DND-41 (cell line): ENCODE measurements around the gene SHC4.

Experiments
- ATAC-seq: fragments of 200-7000 bp; cut with Tn5 transposase; 3 replicates; pipeline ENCODE4 v1.9.1; 2021; ENCODE audit warnings: low read depth; ENCODE audit not compliant: insufficient read depth
- DNase-seq: peaks from one replicate; pipeline ENCODE4 v3.0.0-alpha.2; 2020
- H2AFZ ChIP-seq: 2 replicates; pipeline ENCODE4 v1.6.0; 2012; ENCODE audit warnings: low read depth, low read length
- H3K27ac ChIP-seq: 2 replicates; pipeline ENCODE4 v1.5.1; 2012; ENCODE audit warnings: low read length, inconsistent platforms
- H3K27me3 ChIP-seq: fragments of 200-600 bp; sonication (generic); 2 replicates; pipeline ENCODE4 v1.6.0; 2012; ENCODE audit warnings: low read length, mild to moderate bottlenecking, inconsistent platforms; ENCODE audit not compliant: insufficient read depth, poor library complexity
- H3K36me3 ChIP-seq: 2 replicates; pipeline ENCODE4 v1.5.1; 2012; ENCODE audit warnings: low read length, inconsistent platforms; ENCODE audit not compliant: insufficient read depth
- H3K4me1 ChIP-seq: 2 replicates; pipeline ENCODE4 v1.5.1; 2012; ENCODE audit warnings: mild to moderate bottlenecking, low read length; ENCODE audit not compliant: insufficient read depth
- H3K4me2 ChIP-seq: 2 replicates; pipeline ENCODE4 v1.6.0; 2012; ENCODE audit warnings: mild to moderate bottlenecking, moderate library complexity, low read length, inconsistent platforms; ENCODE audit not compliant: insufficient read depth
- H3K4me3 ChIP-seq, 2 experiments: fragments of 200-600 bp in 1 of 2; shearing (Covaris generic) in 1 of 2; 2 replicates each; pipeline ENCODE4 v1.5.1; 2012 to 2016; ENCODE audit warnings: inconsistent platforms in 2 of 2, low read length in 2 of 2, mild to moderate bottlenecking in 2 of 2, low read depth in 1 of 2, moderate library complexity in 1 of 2
- H3K79me2 ChIP-seq: 2 replicates; pipeline ENCODE4 v1.6.0; 2012; ENCODE audit warnings: low read length, inconsistent platforms; ENCODE audit not compliant: insufficient read depth
- H3K9ac ChIP-seq: 2 replicates; pipeline ENCODE4 v1.6.0; 2012; ENCODE audit warnings: low read depth, mild to moderate bottlenecking, inconsistent platforms, low read length, moderate library complexity
- H3K9me3 ChIP-seq: 2 replicates; pipeline ENCODE4 v1.5.1; 2012; ENCODE audit warnings: low read length, moderate library complexity, mild to moderate bottlenecking, inconsistent platforms; ENCODE audit not compliant: insufficient read depth, severe bottlenecking
- H4K20me1 ChIP-seq: 2 replicates; pipeline ENCODE4 v1.6.0; 2012; ENCODE audit warnings: low read length; ENCODE audit not compliant: insufficient read depth
- EZH2 ChIP-seq: IDR thresholded peaks from 3 replicates; pipeline ENCODE4 v1.6.1; 2012; ENCODE audit warnings: borderline replicate concordance, low read depth, mild to moderate bottlenecking, moderate library complexity, low read length, inconsistent platforms; ENCODE audit not compliant: severe bottlenecking
- TF ChIP-seq, protein P1 (sequence below): IDR thresholded peaks from 2 replicates; pipeline ENCODE4 v1.5.1; 2012; ENCODE audit warnings: borderline replicate concordance, low read length, moderate library complexity, mild to moderate bottlenecking; ENCODE audit not compliant: poor library complexity, severe bottlenecking; ENCODE audit errors: extremely low read depth

SHC4 gene

DNA sequence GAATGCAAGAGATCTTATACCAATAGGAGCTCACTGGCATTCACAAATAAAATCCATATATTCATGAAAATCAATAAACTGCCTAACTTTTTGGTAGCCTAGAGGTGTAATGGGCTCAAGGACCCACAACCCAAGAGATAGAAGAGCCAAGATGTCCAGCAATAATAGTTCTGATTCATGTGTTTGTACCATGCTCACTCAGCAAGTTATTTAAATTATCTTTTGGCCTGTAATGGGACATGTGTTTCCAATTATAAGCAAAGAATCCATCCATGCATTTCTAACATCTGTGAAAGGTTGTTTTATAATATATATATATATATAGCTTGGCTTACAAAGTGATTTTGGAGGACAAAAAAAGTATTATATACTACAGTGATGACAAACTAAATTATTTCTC is 29.7 kb upstream of the SHC4 start:
- Histone ChIP-seq H3K27ac (no peak overlapping the region), H4K20me1 (no peaks in the 10 kb centered on the region), H3K27me3 (no peaks in the 10 kb centered on the region), H3K9me3 (no peaks in the 10 kb centered on the region), H3K4me3 (no peak overlapping the region), H2AFZ (no peak overlapping the region), H3K4me2 (no peak overlapping the region), H3K79me2 (no peaks in the 10 kb centered on the region), H3K36me3 (peaks cover 15% of the 10 kb centered on the region), H3K4me1 (no peaks in the 10 kb centered on the region), H3K9ac (no peak overlapping the region)
- no peak for DNase-seq
- ATAC-seq, result no peak
- no peak for TF ChIP-seq EZH2

DNA sequence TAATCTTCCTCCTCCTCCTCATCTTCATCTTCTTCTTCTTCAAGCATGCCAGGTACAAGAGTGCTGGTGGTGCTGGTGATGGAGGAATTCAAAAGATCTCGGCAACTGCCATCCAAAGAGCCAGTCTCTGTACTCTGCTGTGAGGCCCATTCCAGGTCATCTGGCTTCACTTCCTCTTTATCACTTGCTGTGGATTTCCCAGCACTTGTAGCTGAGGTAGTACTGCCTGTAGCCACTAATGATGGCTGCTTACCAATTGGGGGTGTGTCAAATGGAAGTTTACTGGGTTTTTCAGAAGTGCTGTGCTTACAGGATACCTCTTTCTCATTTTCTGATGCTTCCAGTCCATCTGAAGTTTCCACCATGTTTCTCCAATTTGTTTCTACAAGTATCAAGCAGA is 28.8 kb upstream of the SHC4 start:
- Histone ChIP-seq H3K27me3 (no peaks in the 10 kb centered on the region), H2AFZ (no peak overlapping the region), H4K20me1 (no peaks in the 10 kb centered on the region), H3K4me3 (no peak overlapping the region), H3K4me2 (no peak overlapping the region), H3K27ac (no peak overlapping the region), H3K79me2 (no peaks in the 10 kb centered on the region), H3K36me3 (peaks cover 15% of the 10 kb centered on the region), H3K9ac (no peak overlapping the region), H3K4me1 (no peaks in the 10 kb centered on the region), H3K9me3 (no peaks in the 10 kb centered on the region)
- TF ChIP-seq, protein P1, sequence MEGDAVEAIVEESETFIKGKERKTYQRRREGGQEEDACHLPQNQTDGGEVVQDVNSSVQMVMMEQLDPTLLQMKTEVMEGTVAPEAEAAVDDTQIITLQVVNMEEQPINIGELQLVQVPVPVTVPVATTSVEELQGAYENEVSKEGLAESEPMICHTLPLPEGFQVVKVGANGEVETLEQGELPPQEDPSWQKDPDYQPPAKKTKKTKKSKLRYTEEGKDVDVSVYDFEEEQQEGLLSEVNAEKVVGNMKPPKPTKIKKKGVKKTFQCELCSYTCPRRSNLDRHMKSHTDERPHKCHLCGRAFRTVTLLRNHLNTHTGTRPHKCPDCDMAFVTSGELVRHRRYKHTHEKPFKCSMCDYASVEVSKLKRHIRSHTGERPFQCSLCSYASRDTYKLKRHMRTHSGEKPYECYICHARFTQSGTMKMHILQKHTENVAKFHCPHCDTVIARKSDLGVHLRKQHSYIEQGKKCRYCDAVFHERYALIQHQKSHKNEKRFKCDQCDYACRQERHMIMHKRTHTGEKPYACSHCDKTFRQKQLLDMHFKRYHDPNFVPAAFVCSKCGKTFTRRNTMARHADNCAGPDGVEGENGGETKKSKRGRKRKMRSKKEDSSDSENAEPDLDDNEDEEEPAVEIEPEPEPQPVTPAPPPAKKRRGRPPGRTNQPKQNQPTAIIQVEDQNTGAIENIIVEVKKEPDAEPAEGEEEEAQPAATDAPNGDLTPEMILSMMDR, result no peak
- TF ChIP-seq EZH2, result no peak
- DNase-seq (no peak), ATAC-seq (no peak)

DNA sequence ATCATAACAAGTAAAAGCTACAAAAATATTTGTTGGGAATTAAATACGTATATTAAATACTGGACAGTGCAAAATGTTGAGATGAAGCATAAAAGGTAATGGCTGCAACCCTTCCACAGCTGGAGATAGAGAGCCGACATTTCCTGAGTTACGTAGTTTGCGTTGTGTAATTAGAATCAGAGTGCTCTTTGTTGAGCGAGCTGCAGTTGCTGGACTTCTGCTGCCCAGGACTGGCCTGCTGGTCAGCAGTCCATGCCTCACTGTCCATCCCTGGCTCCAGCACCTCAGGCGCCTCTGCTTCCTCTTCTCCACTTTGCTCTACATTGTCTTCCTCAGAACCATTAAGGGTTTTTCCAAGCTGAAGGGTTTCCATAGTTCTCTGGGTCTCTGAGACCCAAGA is 28.4 kb upstream of the SHC4 start:
- ATAC-seq (no peak), DNase-seq (no peak)
- no peak for TF ChIP-seq EZH2
- TF ChIP-seq, protein P1, result no peak
- Histone ChIP-seq H3K9me3 (no peaks in the 10 kb centered on the region), H3K27ac (no peak overlapping the region), H3K9ac (no peak overlapping the region), H3K36me3 (peaks cover 15% of the 10 kb centered on the region; the same call in 1 of the 2 replicates), H3K4me3 (no peak overlapping the region), H3K4me2 (no peak overlapping the region), H3K79me2 (no peaks in the 10 kb centered on the region), H3K27me3 (no peaks in the 10 kb centered on the region), H2AFZ (no peak overlapping the region), H3K4me1 (no peaks in the 10 kb centered on the region), H4K20me1 (no peaks in the 10 kb centered on the region)

DNA sequence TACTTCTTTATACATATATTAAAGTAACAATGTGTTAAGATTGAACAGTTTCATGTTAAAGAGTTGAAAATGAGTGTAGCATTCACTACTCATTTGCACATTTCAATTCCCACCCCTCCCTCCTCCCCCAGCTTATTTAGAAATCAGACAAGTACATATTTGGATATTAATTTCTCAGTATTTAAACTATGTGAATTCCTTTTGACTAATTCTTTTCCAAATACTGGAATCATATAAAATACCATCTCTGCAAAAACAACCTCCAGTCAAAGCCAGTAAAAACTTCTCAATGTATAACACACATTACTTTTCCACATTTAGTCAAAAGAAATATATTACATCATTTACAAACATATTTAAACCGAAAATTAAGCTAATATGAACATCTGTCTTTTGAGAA is 25.5 kb upstream of the SHC4 start:
- H3K4me1 ChIP-seq, result no peaks in the 10 kb centered on the region
- ATAC-seq (no peak), DNase-seq (no peak)
- no peak overlapping the region for H3K4me3 ChIP-seq
- no peak overlapping the region for H3K27ac ChIP-seq
- no peaks in the 10 kb centered on the region for H3K27me3 ChIP-seq
- no peaks in the 10 kb centered on the region for H3K9me3 ChIP-seq
- TF ChIP-seq EZH2, result no peak
- TF ChIP-seq, protein P1, result no peak
- H3K9ac ChIP-seq, result no peak overlapping the region
- H4K20me1 ChIP-seq, result no peaks in the 10 kb centered on the region
- H3K4me2 ChIP-seq, result no peak overlapping the region
- H2AFZ ChIP-seq, result no peak overlapping the region
- no peaks in the 10 kb centered on the region for H3K79me2 ChIP-seq
- peaks cover 9% of the 10 kb centered on the region; the same call in 1 of the 2 replicates for H3K36me3 ChIP-seq
